ENCODE data around the gene DAW1.

The DAW1 gene

GRCh38 chr2:227862741-227863588, 8.5 kb upstream of the DAW1 start:
- DNase-seq, result no peak

GRCh38 chr2:227864161-227864756, 7.2 kb upstream of the DAW1 start:
- no peak for DNase-seq

GRCh38 chr2:227865291-227865690, 6.1 kb upstream of the DAW1 start:
- DNase-seq, result no peak

- DNase-seq, result no peak
These were observed 4.0 kb upstream of the DAW1 start for GRCh38 chr2:227867386-227867785.

GRCh38 chr2:227870710-227871374, 589 bp upstream of the DAW1 start:
- DNase-seq, result no peak

DNA sequence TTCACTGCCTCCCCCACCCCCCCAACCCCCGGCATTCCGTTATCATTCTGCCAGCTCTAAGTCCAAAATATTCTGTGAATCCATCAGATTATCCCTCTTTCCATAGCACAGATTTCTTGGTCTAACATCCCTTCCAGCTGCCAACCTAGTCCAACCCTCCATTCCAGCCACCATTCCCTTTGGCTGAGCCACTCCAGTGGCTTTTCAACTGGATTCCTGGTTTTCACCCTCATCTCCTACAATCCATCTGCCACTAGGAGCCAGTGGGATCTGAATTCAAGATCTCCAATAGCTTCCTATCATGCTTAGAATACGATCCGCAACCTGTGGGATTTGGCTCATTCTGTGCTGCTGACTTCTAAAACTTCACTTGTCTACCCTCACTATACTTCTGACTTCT, 1.2 kb downstream of the DAW1 start:
- no peak for DNase-seq

DNA sequence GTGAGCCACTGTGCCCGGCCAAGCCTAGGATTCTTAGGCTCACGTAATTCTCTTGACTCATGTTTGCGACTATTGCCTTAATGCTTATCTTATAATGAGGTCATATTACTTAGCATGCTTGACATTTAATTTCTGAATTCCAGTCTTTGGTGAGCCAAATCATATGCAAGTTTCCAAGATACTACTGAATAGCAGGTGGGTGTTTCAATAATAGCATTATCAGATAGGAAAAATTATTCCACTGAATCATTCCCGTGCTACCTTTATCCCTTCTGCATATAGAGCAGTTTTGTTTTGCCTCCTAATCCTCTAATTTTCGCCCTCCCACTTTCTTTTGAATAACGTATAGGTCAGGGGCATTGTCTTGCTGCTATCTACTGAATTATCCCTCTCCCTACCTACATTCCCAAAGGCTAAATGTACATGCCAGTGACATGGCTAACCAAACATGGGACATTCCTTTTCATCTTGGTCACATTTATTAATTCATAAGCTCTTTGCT, 4.9 kb downstream of the DAW1 start:
- no peak for DNase-seq

- no peak for DNase-seq
These were observed 6.2 kb downstream of the DAW1 start for GRCh38 chr2:227877421-227878310.

- DNase-seq, result no peak
These were observed 9.0 kb downstream of the DAW1 start for GRCh38 chr2:227880460-227880859.

GRCh38 chr2:227881866-227882517, 10.6 kb downstream of the DAW1 start:
- no peak for DNase-seq

DNA sequence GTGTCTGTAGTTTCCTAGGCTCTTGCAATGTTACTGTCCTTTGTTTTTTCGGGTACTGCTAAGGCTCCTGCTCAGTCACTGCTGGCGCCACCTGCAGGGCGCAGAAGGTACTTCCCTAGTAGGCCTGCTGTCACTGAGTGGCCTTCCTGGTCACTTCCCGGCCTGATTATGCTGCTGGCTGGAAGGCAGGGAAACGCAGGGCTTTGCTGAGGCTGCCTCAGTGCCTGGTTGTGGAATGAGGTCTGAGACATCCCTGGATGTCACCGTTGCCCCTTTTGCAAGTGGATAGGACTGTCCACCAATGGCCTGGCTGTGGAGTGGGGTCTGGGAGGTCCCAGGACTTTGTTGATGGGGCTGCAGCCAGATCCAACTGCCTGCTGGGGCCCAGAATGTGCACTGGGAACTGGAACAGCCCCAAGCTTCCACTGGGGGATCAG, 13.1 kb downstream of the DAW1 start:
- DNase-seq, result no peak

DNA sequence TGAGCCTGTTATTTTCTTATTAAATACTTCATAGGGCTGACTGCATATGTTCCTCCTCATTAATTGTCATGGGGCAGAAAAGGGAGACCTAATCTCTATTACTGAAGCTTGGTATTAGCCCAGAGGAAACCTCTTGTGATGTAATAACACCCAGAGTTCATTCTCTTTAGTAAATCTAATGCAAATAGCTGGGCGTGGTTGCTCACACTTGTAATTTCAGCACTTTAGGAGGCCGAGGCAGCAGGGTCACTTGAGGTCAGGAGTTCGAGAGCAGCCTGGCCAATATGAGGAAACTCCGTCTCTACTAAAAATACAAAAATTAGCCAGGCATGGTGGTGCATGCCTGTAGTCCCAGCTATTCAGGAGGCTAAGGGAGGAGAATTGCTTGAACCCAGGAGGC, 14.7 kb downstream of the DAW1 start:
- no peak for DNase-seq

DNA sequence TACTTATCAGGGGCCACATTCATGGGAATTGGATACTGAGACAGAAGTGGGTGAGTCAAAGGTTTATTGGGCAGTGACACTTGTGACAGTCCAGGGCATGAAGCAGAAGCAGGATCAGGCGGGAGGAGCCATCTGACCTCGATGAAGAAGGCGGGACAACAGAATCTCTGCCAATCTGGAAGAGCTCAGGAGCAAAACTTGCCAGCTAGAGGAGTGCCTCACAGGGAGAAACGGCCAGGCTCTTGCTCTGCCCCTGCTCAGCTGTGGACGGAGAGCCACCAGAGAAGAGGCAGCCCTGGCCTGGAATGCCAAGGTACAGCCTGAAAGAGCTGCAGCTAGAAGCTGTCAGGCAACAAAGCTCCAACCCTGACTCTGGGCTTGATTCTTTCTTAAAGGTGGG, 16.9 kb downstream of the DAW1 start:
- DNase-seq, result no peak

DNA sequence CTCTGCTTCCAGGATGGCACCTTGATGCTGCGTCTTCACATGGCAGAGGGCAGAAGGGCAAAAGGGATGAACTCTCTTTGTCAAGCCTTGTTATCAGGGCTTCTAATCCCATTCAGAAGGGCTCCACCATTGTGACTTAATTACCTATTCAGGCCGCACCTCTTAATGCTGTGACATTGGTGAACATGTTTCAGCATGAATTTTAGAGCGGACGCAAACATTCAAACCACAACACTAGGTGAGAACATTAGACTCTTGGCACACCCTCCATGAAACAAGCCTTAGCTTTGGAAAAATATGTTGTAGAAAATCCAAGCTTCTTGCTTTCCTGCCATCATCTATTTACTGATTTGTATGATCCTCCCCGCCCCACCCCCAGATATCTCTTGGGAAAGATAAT, 17.9 kb downstream of the DAW1 start:
- DNase-seq, result no peak

- peak; percentile 7 for DNase-seq
These were observed 19.2 kb downstream of the DAW1 start for GRCh38 chr2:227890495-227891079.

DNA sequence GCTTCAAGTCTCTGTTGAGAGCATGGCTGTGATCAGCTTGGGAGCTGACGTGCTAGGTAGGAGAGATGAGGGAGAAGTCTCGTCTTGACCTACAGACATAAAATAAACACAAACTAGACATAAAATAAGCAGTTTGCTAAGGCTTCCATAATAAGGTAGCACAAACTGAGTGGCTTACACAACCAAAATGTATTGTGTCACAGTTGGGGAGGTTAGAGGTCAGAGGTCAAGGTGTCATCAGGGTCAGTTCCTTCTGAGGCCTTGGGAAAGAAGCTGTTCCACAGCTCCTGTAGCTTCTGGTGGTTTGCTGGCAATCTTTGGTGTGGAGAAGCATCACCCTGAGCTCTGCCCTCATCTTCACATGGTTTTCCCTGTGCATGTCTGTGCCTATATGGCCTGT, 20.2 kb downstream of the DAW1 start:
- DNase-seq, result no peak

DNA sequence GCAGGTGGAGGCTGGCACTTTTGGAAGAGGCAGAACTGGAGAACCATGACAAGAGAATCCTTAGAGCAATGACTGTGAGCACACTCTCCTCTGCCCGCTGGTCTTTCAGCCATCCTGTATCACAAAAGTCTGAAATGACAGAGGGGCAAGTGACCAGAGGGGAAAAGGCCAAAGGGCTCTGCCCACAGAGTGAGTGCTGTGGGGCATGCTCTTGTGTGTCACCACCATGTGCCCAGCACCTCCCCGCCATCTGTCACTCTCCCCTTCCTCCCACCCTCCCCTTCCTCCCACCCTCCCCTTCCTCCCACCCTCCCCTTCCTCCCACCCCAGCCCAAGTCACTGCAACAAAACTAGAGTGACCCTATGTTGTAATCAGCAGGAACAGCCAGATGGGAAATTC, 31.9 kb downstream of the DAW1 start:
- no peak for DNase-seq

DNA sequence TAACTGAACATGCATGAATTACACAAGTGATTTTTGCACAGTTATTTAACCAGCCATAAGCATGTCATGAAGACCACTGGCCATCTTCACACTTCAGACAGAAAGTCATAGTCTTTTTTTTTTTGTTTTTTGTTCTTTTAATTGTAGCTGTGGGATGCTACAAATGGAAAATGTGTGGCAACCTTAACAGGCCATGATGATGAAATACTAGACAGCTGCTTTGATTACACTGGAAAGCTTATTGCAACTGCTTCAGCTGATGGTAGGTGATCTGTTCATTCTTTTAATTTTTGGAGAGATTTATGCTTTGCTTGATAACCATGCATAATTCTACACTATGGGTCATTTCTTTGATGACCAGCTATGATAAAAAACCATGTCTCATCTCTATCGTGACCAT, 35.6 kb downstream of the DAW1 start:
- no peak for DNase-seq

GRCh38 chr2:227908266-227909054, 37.0 kb downstream of the DAW1 start:
- no peak for DNase-seq

- no peak for DNase-seq
These were observed 42.9 kb downstream of the DAW1 start for GRCh38 chr2:227914362-227914761.

- no peak for DNase-seq
These were observed 50.2 kb downstream of the DAW1 start for GRCh38 chr2:227921648-227922047.
